ENCODE results near the gene LEMD1.
"Not testable (repeated sequence)": the region's sequence is repeated elsewhere in the genome, so short reads cannot be mapped to it uniquely, and the experiment has no call there.

The LEMD1 gene

GRCh38 chr1:205445646-205445935 is 23.7 kb upstream of the LEMD1 start:
- DNase-seq = no peak

- DNase-seq = no peak
These were observed 23.2 kb upstream of the LEMD1 start for GRCh38 chr1:205444931-205445645.

- DNase-seq = no peak
These were observed 22.6 kb upstream of the LEMD1 start for GRCh38 chr1:205444300-205444930.

GRCh38 chr1:205443585-205444299 is 21.9 kb upstream of the LEMD1 start:
- no peak for DNase-seq

GRCh38 chr1:205442051-205442725 is 20.3 kb upstream of the LEMD1 start:
- DNase-seq = no peak

GRCh38 chr1:205441716-205442050 is 19.8 kb upstream of the LEMD1 start:
- no peak for DNase-seq

- no peak for DNase-seq
These were observed 19.4 kb upstream of the LEMD1 start for GRCh38 chr1:205441318-205441633.

GRCh38 chr1:205440476-205441317 is 18.8 kb upstream of the LEMD1 start:
- DNase-seq = peak; percentile 84

- no peak for DNase-seq
These were observed 18.2 kb upstream of the LEMD1 start for GRCh38 chr1:205440121-205440475.

GRCh38 chr1:205438213-205439158 is 16.6 kb upstream of the LEMD1 start:
- no peak for DNase-seq

- DNase-seq = no peak
These were observed 15.7 kb upstream of the LEMD1 start for GRCh38 chr1:205437570-205437969.

GRCh38 chr1:205436776-205437410 is 15.0 kb upstream of the LEMD1 start:
- no peak for DNase-seq

- DNase-seq = no peak
These were observed 14.0 kb upstream of the LEMD1 start for GRCh38 chr1:205435578-205436573.

GRCh38 chr1:205434738-205435137 is 12.9 kb upstream of the LEMD1 start:
- DNase-seq = no peak

GRCh38 chr1:205432692-205433091 is 10.8 kb upstream of the LEMD1 start:
- DNase-seq = not testable (repeated sequence)

GRCh38 chr1:205432116-205432515 is 10.3 kb upstream of the LEMD1 start:
- DNase-seq = no peak

GRCh38 chr1:205430696-205431305 is 8.9 kb upstream of the LEMD1 start:
- DNase-seq = peak; percentile 69

GRCh38 chr1:205429762-205430695 is 8.2 kb upstream of the LEMD1 start:
- no peak for DNase-seq
